NCI-H2227 (cell line): Measurements from ENCODE around the gene CYSLTR1.
"Not testable (repeated sequence)": the region's sequence is repeated elsewhere in the genome, so short reads cannot be mapped to it uniquely, and the experiment has no call there.

Source experiments
- DNase-seq: peaks from one replicate; lab custom pipeline; 2025; ENCODE audit not compliant: unreplicated experiment; lab: John Stamatoyannopoulos, UW

The CYSLTR1 gene

DNA sequence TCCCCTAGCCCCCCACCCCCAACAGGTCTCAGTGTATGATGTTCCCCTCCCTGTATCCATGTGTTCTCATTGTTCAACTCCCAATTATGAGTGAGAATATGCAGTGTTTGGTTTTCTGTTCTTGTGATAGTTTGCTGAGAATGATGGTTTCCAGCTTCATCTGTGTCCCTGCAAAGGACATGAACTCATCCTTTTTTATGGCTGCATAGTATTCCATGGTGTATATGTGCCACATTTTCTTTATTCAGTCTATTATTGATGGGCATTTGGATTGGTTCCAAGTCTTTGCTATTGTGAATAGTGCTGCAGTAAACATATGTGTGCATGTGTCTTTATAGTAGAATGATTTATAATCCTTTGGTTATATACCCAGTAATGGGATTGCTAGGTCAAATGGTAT, 101.4 kb downstream of the CYSLTR1 start:
- not testable (repeated sequence) for DNase-seq
